MM.1S (cell line): ENCODE results near the gene PWWP2B.

Source experiments
- DNase-seq: peaks from one replicate; pipeline ENCODE4 v3.0.0-alpha.2; 2015
- H2AFZ ChIP-seq: fragments of 300-600 bp; sonication (generic); 2 replicates; pipeline ENCODE4 v1.6.0; 2016; ENCODE audit warnings: antibody characterized with exemption, low read length
- H3F3A ChIP-seq: fragments of 300-600 bp; sonication (generic); 2 replicates; pipeline ENCODE4 v1.6.1; 2016; ENCODE audit warnings: mild to moderate bottlenecking, antibody characterized with exemption, low read length, moderate library complexity, mixed read lengths; ENCODE audit not compliant: insufficient read depth
- H3K27ac ChIP-seq: fragments of 300-600 bp; sonication (generic); 2 replicates; pipeline ENCODE4 v1.5.1; 2016; ENCODE audit warnings: mild to moderate bottlenecking, low read length
- H3K27me3 ChIP-seq: fragments of 300-600 bp; sonication (generic); replicated peaks from 2 replicates; pipeline ENCODE4 v1.6.0; 2016; ENCODE audit warnings: low read length; ENCODE audit not compliant: insufficient read depth
- H3K36me3 ChIP-seq: fragments of 300-600 bp; sonication (generic); replicated peaks from 2 replicates; pipeline ENCODE4 v1.6.1; 2016; ENCODE audit warnings: mild to moderate bottlenecking, low read length, mixed read lengths; ENCODE audit not compliant: insufficient read depth
- H3K4me1 ChIP-seq: fragments of 300-600 bp; sonication (generic); 2 replicates; pipeline ENCODE4 v1.6.1; 2016; ENCODE audit warnings: low read length, mixed read lengths
- H3K4me2 ChIP-seq: fragments of 300-600 bp; sonication (generic); 2 replicates; pipeline ENCODE4 v1.6.0; 2016; ENCODE audit warnings: low read depth, low read length
- H3K4me3 ChIP-seq: fragments of 300-600 bp; sonication (generic); 2 replicates; pipeline ENCODE4 v1.5.1; 2016; ENCODE audit warnings: low read length, mixed read lengths
- H3K79me2 ChIP-seq: fragments of 300-600 bp; sonication (generic); 2 replicates; pipeline ENCODE4 v1.6.1; 2016; ENCODE audit warnings: mixed run types, low read length, mixed read lengths
- H3K9ac ChIP-seq: fragments of 300-600 bp; sonication (generic); 2 replicates; pipeline ENCODE4 v1.6.1; 2016; ENCODE audit warnings: low read length, mixed read lengths
- H3K9me2 ChIP-seq: fragments of 300-600 bp; sonication (generic); replicated peaks from 2 replicates; pipeline ENCODE4 v1.6.1; 2016; ENCODE audit warnings: mild to moderate bottlenecking, low read length, mixed read lengths; ENCODE audit not compliant: insufficient read depth
- H3K9me3 ChIP-seq: fragments of 300-600 bp; sonication (generic); replicated peaks from 2 replicates; pipeline ENCODE4 v1.6.1; 2016; ENCODE audit warnings: mild to moderate bottlenecking, low read length, mixed read lengths; ENCODE audit not compliant: insufficient read depth
- H4K20me1 ChIP-seq: fragments of 300-600 bp; sonication (generic); 2 replicates; pipeline ENCODE4 v1.6.1; 2016; ENCODE audit warnings: mild to moderate bottlenecking, low read length, moderate library complexity, mixed read lengths; ENCODE audit not compliant: insufficient read depth
- EZH2 ChIP-seq: fragments of 300-600 bp; sonication (generic); optimal IDR thresholded peaks from 2 replicates; pipeline ENCODE3; 2017; ENCODE audit warnings: low read depth, mild to moderate bottlenecking, antibody characterized with exemption, low read length, mixed read lengths
- EZH2phosphoT487 ChIP-seq: fragments of 300-600 bp; sonication (generic); IDR thresholded peaks from 2 replicates; pipeline ENCODE4 v1.6.1; 2018; ENCODE audit warnings: antibody characterized with exemption, low read length
- TF ChIP-seq, protein P1 (sequence below): fragments of 300-600 bp; sonication (generic); IDR thresholded peaks from 2 replicates; pipeline ENCODE4 v1.5.1; 2016; ENCODE audit warnings: antibody characterized with exemption, low read length, mixed read lengths

The PWWP2B gene

DNA sequence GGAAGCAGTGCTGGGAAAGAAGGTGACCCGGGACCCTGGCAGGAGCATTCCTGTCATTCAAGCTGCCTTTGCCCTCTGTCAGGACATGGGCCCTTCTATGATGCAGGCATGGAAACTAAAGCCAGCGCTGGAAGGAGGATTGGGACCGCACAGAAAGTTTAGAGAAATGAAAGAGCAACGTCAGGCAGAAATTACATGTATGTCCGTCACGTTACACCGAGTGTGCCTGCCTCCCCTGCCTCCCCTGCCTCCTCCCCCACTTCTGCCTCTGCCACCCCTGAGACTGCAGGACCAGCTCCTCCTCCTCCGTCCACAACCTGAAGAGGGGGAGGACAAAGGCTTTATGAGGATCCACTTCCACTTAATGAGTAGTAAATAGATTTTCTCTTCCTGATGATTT, 13.9 kb upstream of the PWWP2B start:
- Histone ChIP-seq H3K9ac (no peak overlapping the region), H3K4me1 (no peaks in the 10 kb centered on the region), H3K36me3 (no peaks in the 10 kb centered on the region), H3K27ac (no peak overlapping the region), H3K4me3 (no peak overlapping the region), H3K79me2 (no peaks in the 10 kb centered on the region), H3F3A (no peaks in the 10 kb centered on the region), H2AFZ (no peak overlapping the region), H3K9me2 (no peaks in the 10 kb centered on the region), H4K20me1 (no peaks in the 10 kb centered on the region), H3K4me2 (no peak overlapping the region), H3K9me3 (no peaks in the 10 kb centered on the region), H3K27me3 (peaks cover 67% of the 10 kb centered on the region)
- DNase-seq: no peak
- TF ChIP-seq EZH2 (no peak), EZH2phosphoT487 (no peak)
- TF ChIP-seq, protein P1, sequence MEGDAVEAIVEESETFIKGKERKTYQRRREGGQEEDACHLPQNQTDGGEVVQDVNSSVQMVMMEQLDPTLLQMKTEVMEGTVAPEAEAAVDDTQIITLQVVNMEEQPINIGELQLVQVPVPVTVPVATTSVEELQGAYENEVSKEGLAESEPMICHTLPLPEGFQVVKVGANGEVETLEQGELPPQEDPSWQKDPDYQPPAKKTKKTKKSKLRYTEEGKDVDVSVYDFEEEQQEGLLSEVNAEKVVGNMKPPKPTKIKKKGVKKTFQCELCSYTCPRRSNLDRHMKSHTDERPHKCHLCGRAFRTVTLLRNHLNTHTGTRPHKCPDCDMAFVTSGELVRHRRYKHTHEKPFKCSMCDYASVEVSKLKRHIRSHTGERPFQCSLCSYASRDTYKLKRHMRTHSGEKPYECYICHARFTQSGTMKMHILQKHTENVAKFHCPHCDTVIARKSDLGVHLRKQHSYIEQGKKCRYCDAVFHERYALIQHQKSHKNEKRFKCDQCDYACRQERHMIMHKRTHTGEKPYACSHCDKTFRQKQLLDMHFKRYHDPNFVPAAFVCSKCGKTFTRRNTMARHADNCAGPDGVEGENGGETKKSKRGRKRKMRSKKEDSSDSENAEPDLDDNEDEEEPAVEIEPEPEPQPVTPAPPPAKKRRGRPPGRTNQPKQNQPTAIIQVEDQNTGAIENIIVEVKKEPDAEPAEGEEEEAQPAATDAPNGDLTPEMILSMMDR: no peak

DNA sequence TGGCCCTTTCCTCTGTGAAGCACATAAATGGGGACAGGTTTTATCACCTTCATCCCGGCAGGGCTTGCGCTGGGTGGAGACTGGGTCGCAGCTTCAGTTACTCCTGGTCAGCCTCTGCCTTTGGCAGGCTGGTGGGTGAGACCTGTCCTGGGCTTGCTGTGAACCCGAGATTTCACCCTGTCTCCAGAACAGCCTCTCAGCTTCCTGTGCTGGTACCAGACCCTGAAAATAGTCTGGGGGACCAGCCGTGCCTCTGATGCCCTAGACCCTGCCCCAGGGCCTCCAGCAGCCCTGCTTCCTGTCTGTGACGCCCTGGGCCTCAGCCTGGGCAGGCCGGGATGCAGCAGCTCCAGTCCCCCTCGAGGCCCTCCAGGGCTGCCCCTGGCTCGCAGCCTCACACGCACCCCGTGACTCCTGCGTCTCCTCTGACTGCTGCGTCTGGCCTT, 13.2 kb upstream of the PWWP2B start:
- peaks cover 60% of the 10 kb centered on the region for H3K27me3 ChIP-seq
- H3K4me1 ChIP-seq: no peaks in the 10 kb centered on the region
- H2AFZ ChIP-seq: no peak overlapping the region
- H4K20me1 ChIP-seq: no peaks in the 10 kb centered on the region
- no peaks in the 10 kb centered on the region for H3K36me3 ChIP-seq
- H3K79me2 ChIP-seq: no peaks in the 10 kb centered on the region
- no peaks in the 10 kb centered on the region for H3F3A ChIP-seq
- DNase-seq: no peak
- H3K4me2 ChIP-seq: no peak overlapping the region
- no peaks in the 10 kb centered on the region for H3K9me3 ChIP-seq
- H3K4me3 ChIP-seq: no peak overlapping the region
- H3K27ac ChIP-seq: no peak overlapping the region
- no peak overlapping the region for H3K9ac ChIP-seq
- H3K9me2 ChIP-seq: no peaks in the 10 kb centered on the region
- TF ChIP-seq EZH2: no peak
- TF ChIP-seq EZH2phosphoT487: no peak
- TF ChIP-seq, protein P1: no peak

DNA sequence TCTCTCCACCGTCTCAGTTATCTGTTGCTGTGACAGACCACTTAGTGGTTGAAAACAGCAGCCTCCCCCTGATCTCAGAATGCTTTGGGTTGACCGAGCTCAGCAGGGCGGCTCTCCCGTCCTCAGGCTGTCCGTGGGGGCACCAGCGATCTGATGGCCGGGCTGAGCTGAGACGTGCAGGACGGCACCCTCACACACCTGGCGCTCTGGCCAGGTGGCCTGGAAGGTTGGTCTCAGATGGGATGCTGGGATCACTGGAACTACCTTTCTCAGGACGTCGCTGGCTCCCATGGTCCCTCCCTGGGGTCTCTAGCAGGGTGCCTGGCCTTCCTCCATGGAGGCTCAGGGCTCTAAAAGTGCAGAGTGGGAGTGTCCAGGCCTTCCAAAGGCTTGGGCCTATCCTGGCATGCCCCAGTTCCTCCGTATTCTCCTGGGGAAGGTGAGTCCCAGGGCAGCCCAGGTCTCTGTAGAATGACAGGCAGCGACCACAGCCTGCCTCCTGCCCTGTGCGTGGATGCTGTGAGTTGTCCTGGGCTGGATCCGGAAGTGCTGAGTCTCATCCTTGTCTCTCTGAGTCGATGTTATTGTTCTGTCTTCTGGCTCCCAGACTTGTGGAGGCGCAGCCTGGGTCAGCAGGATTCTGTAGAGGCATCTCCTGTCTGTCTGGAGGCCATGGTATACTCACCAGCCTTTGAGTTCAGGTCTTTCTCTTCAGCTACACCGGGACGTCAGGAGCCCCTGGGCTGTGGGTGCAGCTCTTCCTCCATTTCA, 12.2 kb upstream of the PWWP2B start:
- H3K4me1 ChIP-seq: no peaks in the 10 kb centered on the region
- H3F3A ChIP-seq: no peaks in the 10 kb centered on the region
- DNase-seq: no peak
- no peak overlapping the region for H2AFZ ChIP-seq
- H3K27me3 ChIP-seq: peaks cover 51% of the 10 kb centered on the region
- H3K79me2 ChIP-seq: no peaks in the 10 kb centered on the region
- H3K36me3 ChIP-seq: no peaks in the 10 kb centered on the region
- no peak overlapping the region for H3K27ac ChIP-seq
- H3K4me2 ChIP-seq: no peak overlapping the region
- no peaks in the 10 kb centered on the region for H3K9me3 ChIP-seq
- no peaks in the 10 kb centered on the region for H4K20me1 ChIP-seq
- no peak overlapping the region for H3K9ac ChIP-seq
- H3K4me3 ChIP-seq: no peak overlapping the region
- H3K9me2 ChIP-seq: no peaks in the 10 kb centered on the region
- TF ChIP-seq EZH2 (no peak), EZH2phosphoT487 (no peak)
- TF ChIP-seq, protein P1: no peak
